Fibroblast of lung (primary cell): ENCODE results near the gene LSAMP. TPM values are rescaled to one million over a fixed set of nuclear protein-coding genes. Genes with fewer than 3 reads are reported as not detected.

ENCODE experiments used
- DNase-seq, 2 donors: peaks; one replicate each; pipeline versions ENCODE4 v3.0.0 to v3.0.0-alpha.2; 2010; ENCODE audit warnings: low read depth in 2 of 2
- H2AFZ ChIP-seq: 2 replicates; pipeline ENCODE4 v1.5.1; 2012; ENCODE audit warnings: low read length, control low read depth, inconsistent platforms
- H3K27ac ChIP-seq: 2 replicates; pipeline ENCODE4 v1.5.1; 2011; ENCODE audit warnings: low read length, control low read depth; ENCODE audit not compliant: insufficient read depth
- H3K27me3 ChIP-seq: 2 replicates; pipeline ENCODE4 v1.5.1; 2011; ENCODE audit warnings: mild to moderate bottlenecking, low read length; ENCODE audit not compliant: control insufficient read depth, insufficient read depth
- H3K36me3 ChIP-seq: 2 replicates; pipeline ENCODE4 v1.5.1; 2011; ENCODE audit warnings: low read length; ENCODE audit not compliant: control insufficient read depth, insufficient read depth
- H3K4me1 ChIP-seq: 2 replicates; pipeline ENCODE4 v1.5.1; 2011; ENCODE audit warnings: low read length; ENCODE audit not compliant: control insufficient read depth, insufficient read depth; ENCODE audit errors: extremely low read depth
- H3K4me2 ChIP-seq: 2 replicates; pipeline ENCODE4 v1.5.1; 2011; ENCODE audit warnings: low read length, control low read depth; ENCODE audit not compliant: insufficient read depth; ENCODE audit errors: extremely low read depth
- H3K4me3 ChIP-seq, 4 experiments: fragments of 200-600 bp in 1 of 4; sonication (generic) in 1 of 4; replicated peaks in 1 of 4; 2 replicates each; pipeline ENCODE4 v1.5.1; 2011 to 2016; ENCODE audit warnings: low read length in 4 of 4, low read depth in 3 of 4, mild to moderate bottlenecking in 3 of 4, control low read depth in 2 of 4, inconsistent platforms in 1 of 4, mixed read lengths in 1 of 4; ENCODE audit not compliant: insufficient read depth in 1 of 4; ENCODE audit errors: control extremely low read depth in 1 of 4
- H3K79me2 ChIP-seq: 2 replicates; pipeline ENCODE4 v1.5.1; 2012; ENCODE audit warnings: mild to moderate bottlenecking, low read length, inconsistent platforms; ENCODE audit not compliant: control insufficient read depth, insufficient read depth
- H3K9ac ChIP-seq: 2 replicates; pipeline ENCODE4 v1.5.1; 2011; ENCODE audit warnings: mild to moderate bottlenecking, low read length, control low read depth; ENCODE audit not compliant: insufficient read depth
- H3K9me3 ChIP-seq: 2 replicates; pipeline ENCODE4 v1.5.1; 2012; ENCODE audit warnings: low read depth, low read length; ENCODE audit not compliant: control insufficient read depth, insufficient read depth
- H4K20me1 ChIP-seq: 2 replicates; pipeline ENCODE4 v1.5.1; 2011; ENCODE audit warnings: low read length; ENCODE audit not compliant: control insufficient read depth, insufficient read depth; ENCODE audit errors: extremely low read depth
- CTCF ChIP-seq, 2 donors: IDR thresholded peaks in 1 of 2; conservative IDR thresholded peaks in 1 of 2; 1 replicate in 1 of 2; 2 replicates in 1 of 2; pipeline ENCODE4 v1.5.1; 2011 to 2012; ENCODE audit warnings: low read length in 2 of 2, control low read depth in 1 of 2, inconsistent platforms in 1 of 2, low read depth in 1 of 2, mild to moderate bottlenecking in 1 of 2
- EZH2 ChIP-seq: IDR thresholded peaks from 2 replicates; pipeline ENCODE4 v1.5.1; 2012; ENCODE audit warnings: low read length, control low read depth, mild to moderate bottlenecking; ENCODE audit errors: missing control alignments
- polyA plus RNA-seq, 2 donors: library from polyadenylated mRNA; depleted of rRNA in 1 of 2; stranded (reverse) in 1 of 2; unstranded in 1 of 2; fragments of >200 nt; gene quantifications; 2 replicates each; pipeline ENCODE4 v1.2.1, GENCODE V29; 2011 to 2012; ENCODE audit warnings: missing spikeins in 1 of 2
- total RNA-seq: library from RNA; depleted of rRNA; stranded (reverse); fragments of >200 nt; gene quantifications from 2 replicates; pipeline ENCODE4 v1.2.1, GENCODE V29; 2014

LSAMP gene
- total and polyA plus RNA-seq, 2 donors (not counting 1 experiment from before 2014, with no cell fraction given) = 4.8 to 5.9 TPM

GRCh38 chr3:116032176-116032575 lies 413.1 kb downstream of the LSAMP start:
- H3K4me1 ChIP-seq = no peaks in the 10 kb centered on the region
- H3K4me3 ChIP-seq = no peak overlapping the region
- H3K36me3 ChIP-seq = no peaks in the 10 kb centered on the region
- H4K20me1 ChIP-seq = no peaks in the 10 kb centered on the region
- TF ChIP-seq EZH2 (no peak), CTCF (conservative IDR thresholded peaks at IDR 0.05 in 1 of 2, IDR thresholded peaks at IDR 0.05 in 1 of 2; ENCODE audit: low read depth in 1 of 2, low read length in 2 of 2) (no peak)
- H3K9me3 ChIP-seq = no peaks in the 10 kb centered on the region
- no peak overlapping the region for H2AFZ ChIP-seq
- H3K27ac ChIP-seq = no peak overlapping the region
- H3K4me2 ChIP-seq = no peak overlapping the region
- H3K27me3 ChIP-seq = no peaks in the 10 kb centered on the region
- no peaks in the 10 kb centered on the region for H3K79me2 ChIP-seq
- no peak for DNase-seq
- no peak overlapping the region for H3K9ac ChIP-seq

- Histone ChIP-seq H3K4me2 (no peak overlapping the region), H3K79me2 (no peaks in the 10 kb centered on the region), H3K27ac (no peak overlapping the region), H3K9ac (no peak overlapping the region), H3K4me1 (no peaks in the 10 kb centered on the region), H2AFZ (no peak overlapping the region), H3K9me3 (no peaks in the 10 kb centered on the region), H3K4me3 (no peak overlapping the region), H3K27me3 (no peaks in the 10 kb centered on the region), H4K20me1 (no peaks in the 10 kb centered on the region), H3K36me3 (no peaks in the 10 kb centered on the region)
- DNase-seq = no peak
- TF ChIP-seq EZH2 (no peak), CTCF (conservative IDR thresholded peaks at IDR 0.05 in 1 of 2, IDR thresholded peaks at IDR 0.05 in 1 of 2; ENCODE audit: low read depth in 1 of 2, low read length in 2 of 2) (no peak)
Measured at GRCh38 chr3:116030131-116030850, 415.0 kb downstream of the LSAMP start.

GRCh38 chr3:116029266-116029665 lies 416.0 kb downstream of the LSAMP start:
- H3K27me3 ChIP-seq = no peaks in the 10 kb centered on the region
- H3K27ac ChIP-seq = no peak overlapping the region
- no peak overlapping the region for H3K4me3 ChIP-seq
- H3K9ac ChIP-seq = no peak overlapping the region
- H3K79me2 ChIP-seq = no peaks in the 10 kb centered on the region
- no peak overlapping the region for H2AFZ ChIP-seq
- no peak for TF ChIP-seq CTCF (conservative IDR thresholded peaks at IDR 0.05 in 1 of 2, IDR thresholded peaks at IDR 0.05 in 1 of 2; ENCODE audit: low read depth in 1 of 2, low read length in 2 of 2)
- TF ChIP-seq EZH2 = no peak
- H4K20me1 ChIP-seq = no peaks in the 10 kb centered on the region
- no peaks in the 10 kb centered on the region for H3K9me3 ChIP-seq
- no peak overlapping the region for H3K4me2 ChIP-seq
- DNase-seq = peak in 1 of 2 donors; percentile 52
- no peaks in the 10 kb centered on the region for H3K4me1 ChIP-seq
- no peaks in the 10 kb centered on the region for H3K36me3 ChIP-seq
